SH-SY5Y (cell line): Measurements from ENCODE around the gene ENTPD2.

Experiments used
- GATA2 ChIP-seq: IDR thresholded peaks from 2 replicates; pipeline ENCODE4 v1.6.1; 2011; ENCODE audit warnings: mild to moderate bottlenecking, low read depth, low read length
- GATA3 ChIP-seq: IDR thresholded peaks from 2 replicates; pipeline ENCODE4 v1.6.1; 2011; ENCODE audit warnings: low read depth, mild to moderate bottlenecking, low read length, moderate library complexity

The ENTPD2 gene

GRCh38 chr9:137026828-137027227 lies 27.0 kb downstream of the ENTPD2 start:
- TF ChIP-seq GATA2, result no peak
- no peak for TF ChIP-seq GATA3

- TF ChIP-seq GATA2, result no peak
These were observed 27.5 kb downstream of the ENTPD2 start for GRCh38 chr9:137026384-137026783.

- no peak for TF ChIP-seq GATA3
- no peak for TF ChIP-seq GATA2
These were observed 28.3 kb downstream of the ENTPD2 start for GRCh38 chr9:137025517-137025966.

- TF ChIP-seq GATA2, result no peak
- TF ChIP-seq GATA3, result no peak
These were observed 30.3 kb downstream of the ENTPD2 start for GRCh38 chr9:137023583-137023991.

- TF ChIP-seq GATA2 (no peak), GATA3 (no peak)
These were observed 30.7 kb downstream of the ENTPD2 start for GRCh38 chr9:137023157-137023556.

GRCh38 chr9:137022662-137023008 lies 31.2 kb downstream of the ENTPD2 start:
- TF ChIP-seq GATA2, result no peak
- no peak for TF ChIP-seq GATA3

GRCh38 chr9:137021979-137022661 lies 31.7 kb downstream of the ENTPD2 start:
- TF ChIP-seq GATA3 (no peak), GATA2 (no peak)

GRCh38 chr9:137021568-137021978 lies 32.3 kb downstream of the ENTPD2 start:
- no peak for TF ChIP-seq GATA2
- no peak for TF ChIP-seq GATA3

- no peak for TF ChIP-seq GATA2
- TF ChIP-seq GATA3, result no peak
These were observed 32.9 kb downstream of the ENTPD2 start for GRCh38 chr9:137020771-137021567.

GRCh38 chr9:137019891-137020683 lies 33.8 kb downstream of the ENTPD2 start:
- TF ChIP-seq GATA2 (no peak), GATA3 (no peak)

GRCh38 chr9:137018761-137019559 lies 34.9 kb downstream of the ENTPD2 start:
- no peak for TF ChIP-seq GATA2
- TF ChIP-seq GATA3, result no peak

GRCh38 chr9:137017791-137018497 lies 35.9 kb downstream of the ENTPD2 start:
- TF ChIP-seq GATA3, result no peak
- TF ChIP-seq GATA2, result no peak

- TF ChIP-seq GATA3 (no peak), GATA2 (no peak)
These were observed 36.8 kb downstream of the ENTPD2 start for GRCh38 chr9:137017071-137017470.
